Activated CD4-positive, alpha-beta T cell treated with anti-CD3 and anti-CD28 coated beads, Interleukin-2, Interleukin-6, amounts not matched to agents 100 ng/mL and 50 ng/mL, durations not matched to agents 16 hours and 8 hours (primary cell): Measurements from ENCODE around the gene PHF13.
"Not testable (repeated sequence)": the region's sequence is repeated elsewhere in the genome, so short reads cannot be mapped to it uniquely, and the experiment has no call there.

Experiments
- DNase-seq: peaks from one replicate; pipeline ENCODE4 v3.0.0-alpha.2; 2020

Gene PHF13

DNA sequence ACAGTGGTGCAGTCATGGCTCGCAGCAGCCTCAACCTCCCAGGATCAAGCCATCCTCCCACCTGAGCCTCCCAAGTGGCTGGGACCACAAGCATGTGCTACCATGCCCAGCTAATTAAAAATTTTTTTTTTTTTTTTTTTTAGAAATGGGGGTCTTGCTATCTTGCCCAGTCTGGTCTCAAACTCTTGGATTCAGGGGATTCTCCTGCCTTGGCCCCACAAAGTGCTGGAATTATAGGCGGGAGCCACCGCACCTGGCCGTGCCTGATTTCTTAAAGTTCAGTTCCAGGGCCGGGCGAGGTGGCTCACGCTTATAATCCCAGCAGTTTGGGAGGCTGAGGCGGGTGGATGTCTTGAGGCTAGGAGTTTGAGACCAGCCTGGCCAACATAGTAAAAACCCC is 17.5 kb downstream of the PHF13 start:
- DNase-seq, result no peak

GRCh38 chr1:6632588-6633514 is 19.3 kb downstream of the PHF13 start:
- no peak for DNase-seq

GRCh38 chr1:6634371-6635052 is 21.0 kb downstream of the PHF13 start:
- peak; percentile 28 for DNase-seq

GRCh38 chr1:6635161-6635909 is 21.8 kb downstream of the PHF13 start:
- DNase-seq, result no peak

DNA sequence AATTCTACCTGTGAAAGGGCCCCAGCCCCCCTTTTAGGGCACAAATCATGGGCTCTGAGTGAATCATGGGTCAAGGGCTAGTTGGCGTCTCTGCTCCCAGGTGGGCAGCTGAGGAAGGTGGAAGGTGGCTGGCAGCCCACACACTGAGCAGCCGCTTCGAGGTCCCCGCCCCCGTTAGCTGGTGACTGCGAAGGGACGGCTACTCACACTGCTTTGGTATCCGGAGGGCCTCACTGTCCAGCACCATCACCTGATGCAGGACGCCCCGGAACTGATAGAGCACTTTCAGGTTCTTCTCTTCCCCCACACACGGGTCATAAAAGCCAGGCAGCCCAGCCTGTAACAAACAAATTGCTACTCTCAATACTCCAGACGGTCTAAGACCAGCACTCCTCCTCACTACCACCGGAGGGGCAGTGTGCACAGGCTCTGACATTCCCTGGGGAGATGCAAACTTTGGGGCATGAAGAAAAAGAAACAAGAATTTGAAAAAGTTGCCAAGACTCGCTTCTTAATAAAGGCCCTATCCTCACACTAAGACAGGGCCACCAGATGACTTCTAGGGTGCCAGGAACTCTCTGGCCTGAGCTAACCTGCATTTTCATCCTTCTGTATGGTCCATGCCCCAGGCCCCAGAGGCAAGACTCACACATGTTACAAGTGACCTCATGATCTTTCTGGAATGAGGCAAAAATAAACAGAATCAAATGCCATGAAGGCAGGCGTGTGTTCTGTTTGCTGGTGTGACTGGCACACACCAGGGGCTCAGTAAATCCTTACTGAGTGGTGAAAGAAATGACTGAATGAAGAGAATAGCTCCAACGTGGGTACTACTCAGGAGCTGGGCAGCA is 22.6 kb downstream of the PHF13 start:
- DNase-seq, result no peak

DNA sequence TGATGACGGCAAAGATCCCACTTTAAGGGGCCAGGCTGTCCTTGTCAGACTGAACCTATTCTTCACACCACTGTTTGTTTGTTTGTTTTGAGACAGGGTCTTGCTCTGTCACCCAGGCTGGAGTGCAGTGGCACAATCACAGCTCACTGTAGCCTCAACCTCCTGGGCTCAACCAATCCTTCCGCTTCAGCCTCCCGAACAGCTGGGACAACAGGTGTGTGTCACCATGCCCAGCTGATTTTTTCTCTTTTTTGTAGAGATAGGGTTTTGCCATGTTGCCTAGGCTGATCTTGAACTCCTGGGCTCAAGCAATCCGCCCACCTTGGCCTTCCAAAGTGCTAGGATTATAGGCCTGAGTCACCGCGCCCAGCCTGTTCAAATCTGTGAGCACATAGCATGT is 23.2 kb downstream of the PHF13 start:
- DNase-seq, result not testable (repeated sequence)

DNA sequence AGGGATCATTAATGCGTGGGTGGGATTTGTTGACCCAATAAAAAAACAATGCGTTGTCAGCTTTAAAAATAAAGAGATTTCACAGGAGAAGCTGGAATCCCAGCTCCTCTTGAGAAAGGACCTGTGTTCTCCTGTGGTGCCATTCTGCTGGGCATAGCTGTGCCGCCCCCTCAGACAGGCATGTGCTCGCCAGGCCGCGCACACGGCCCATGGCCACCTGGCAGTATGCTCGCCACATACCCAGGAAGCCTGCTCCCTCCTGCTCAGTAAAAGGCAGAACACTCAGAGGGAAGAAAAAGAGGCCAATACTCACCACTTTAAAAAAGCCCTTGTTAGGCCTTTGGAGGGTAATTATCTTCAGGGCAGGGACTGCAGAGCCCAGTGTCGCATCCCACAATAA is 24.2 kb downstream of the PHF13 start:
- DNase-seq, result no peak

- DNase-seq, result no peak
Observed at GRCh38 chr1:6638226-6638625, 24.7 kb downstream of the PHF13 start.

DNA sequence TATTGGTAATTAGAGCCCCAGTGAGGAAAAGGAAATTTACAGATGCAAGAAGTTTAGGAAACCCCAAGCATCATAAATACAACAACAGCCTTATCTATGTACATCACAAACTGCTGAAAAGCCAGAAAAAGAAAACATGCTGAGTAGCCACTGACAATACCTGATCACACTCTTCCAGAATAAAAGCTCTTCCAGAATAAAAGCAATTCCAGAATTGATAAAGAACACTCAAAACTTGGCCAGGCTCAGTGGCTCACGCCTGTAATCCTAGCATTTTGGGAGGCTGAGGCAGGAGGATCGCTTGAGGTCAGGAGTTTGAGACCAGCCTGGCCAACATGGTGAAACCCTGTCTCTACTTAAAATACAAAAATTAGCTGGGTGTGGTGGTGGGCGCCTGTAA is 27.3 kb downstream of the PHF13 start:
- DNase-seq, result not testable (repeated sequence)

GRCh38 chr1:6645018-6645417 is 31.5 kb downstream of the PHF13 start:
- no peak for DNase-seq

DNA sequence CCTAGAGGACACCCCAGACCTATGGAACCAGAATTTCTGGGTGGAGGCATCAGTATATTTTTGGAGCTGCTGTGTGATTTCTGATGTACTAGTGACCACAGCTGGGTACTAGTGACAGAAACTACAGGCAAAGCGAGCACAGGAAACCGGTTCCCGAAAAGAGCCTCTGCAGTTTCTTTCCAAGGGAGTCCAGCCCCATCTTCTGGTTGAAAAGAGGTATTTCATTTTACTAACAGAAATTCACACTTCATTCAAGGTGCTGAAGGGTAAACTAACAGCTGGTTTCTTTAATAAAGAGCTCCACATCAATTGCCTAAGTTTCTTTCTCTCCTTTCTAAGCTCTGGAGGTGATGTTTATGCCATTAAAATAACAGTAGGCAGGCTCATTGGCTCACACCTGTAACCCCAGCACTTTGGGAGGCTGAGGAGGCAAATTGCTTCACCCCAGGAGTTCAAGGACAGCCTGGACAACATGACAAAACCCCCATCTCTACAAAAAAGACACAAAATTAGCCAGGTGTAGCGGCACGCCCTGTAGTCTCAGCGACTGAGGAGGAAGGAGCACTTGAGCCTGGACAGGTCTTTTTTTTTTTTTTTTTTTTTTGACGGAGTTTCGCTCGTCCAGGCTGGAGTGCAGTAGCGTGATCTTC is 33.1 kb downstream of the PHF13 start:
- DNase-seq, result peak; percentile 50

GRCh38 chr1:6648556-6648955 is 35.0 kb downstream of the PHF13 start:
- no peak for DNase-seq

DNA sequence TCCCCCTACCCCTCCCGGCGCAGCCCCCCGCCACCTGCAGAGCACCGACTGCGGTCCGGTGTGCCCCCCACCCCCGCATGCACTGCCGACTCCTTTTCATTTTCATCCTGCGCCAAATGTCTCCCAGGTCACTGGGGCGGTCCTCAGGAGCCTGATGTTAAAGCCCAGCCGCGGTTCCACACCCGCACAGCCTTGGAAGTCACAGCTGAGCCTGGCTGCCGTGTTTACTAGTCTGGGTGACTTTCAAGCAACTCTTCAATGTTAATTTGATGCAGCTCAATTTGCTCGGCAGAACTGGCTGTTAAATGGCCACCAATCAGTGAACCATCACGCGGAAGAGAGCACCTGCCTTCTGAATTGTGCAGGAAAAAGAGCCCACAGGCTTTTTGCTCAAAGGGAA is 38.4 kb downstream of the PHF13 start:
- no peak for DNase-seq

- no peak for DNase-seq
Observed at GRCh38 chr1:6652986-6653385, 39.5 kb downstream of the PHF13 start.

DNA sequence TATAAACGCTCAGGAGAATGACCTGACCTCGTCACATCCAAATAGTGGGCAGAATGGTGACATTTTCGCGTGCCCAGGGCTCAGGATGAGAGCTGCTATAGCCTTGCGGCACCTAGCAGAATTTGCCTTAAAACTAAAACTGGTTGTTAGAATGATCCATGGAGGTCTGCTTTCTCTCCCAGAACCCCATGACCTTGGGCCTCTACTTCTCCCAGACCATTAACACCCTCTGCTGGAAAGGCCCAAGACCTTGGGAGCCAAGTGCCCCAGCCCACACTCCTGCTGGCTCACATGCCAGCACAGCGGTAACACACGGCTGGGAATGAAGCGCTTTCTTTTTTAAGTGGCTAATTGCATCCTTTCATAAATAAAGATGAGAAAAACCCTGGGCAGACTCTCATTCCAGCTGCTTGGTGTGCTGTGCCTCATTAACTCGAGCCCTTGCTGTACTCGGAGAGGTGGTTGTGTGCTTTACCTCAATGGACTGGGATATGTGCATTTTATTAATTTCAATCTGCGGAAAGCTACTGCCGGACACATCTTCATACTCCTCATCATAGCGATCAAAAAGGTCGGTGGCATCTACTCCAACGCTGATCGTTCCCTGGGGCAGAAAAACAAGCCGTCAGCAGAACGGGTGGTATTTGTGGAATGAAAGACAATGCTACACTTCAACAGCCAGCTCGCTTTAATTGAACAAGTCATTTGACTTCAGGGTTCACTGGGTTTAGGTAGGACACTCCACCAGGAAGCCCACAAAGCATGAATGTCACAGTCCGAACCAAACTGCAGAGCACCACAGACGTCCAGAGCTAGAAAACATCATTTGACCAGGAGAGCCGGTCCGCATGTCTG is 40.1 kb downstream of the PHF13 start:
- no peak for DNase-seq

- no peak for DNase-seq
Observed at GRCh38 chr1:6657138-6657537, 43.6 kb downstream of the PHF13 start.

DNA sequence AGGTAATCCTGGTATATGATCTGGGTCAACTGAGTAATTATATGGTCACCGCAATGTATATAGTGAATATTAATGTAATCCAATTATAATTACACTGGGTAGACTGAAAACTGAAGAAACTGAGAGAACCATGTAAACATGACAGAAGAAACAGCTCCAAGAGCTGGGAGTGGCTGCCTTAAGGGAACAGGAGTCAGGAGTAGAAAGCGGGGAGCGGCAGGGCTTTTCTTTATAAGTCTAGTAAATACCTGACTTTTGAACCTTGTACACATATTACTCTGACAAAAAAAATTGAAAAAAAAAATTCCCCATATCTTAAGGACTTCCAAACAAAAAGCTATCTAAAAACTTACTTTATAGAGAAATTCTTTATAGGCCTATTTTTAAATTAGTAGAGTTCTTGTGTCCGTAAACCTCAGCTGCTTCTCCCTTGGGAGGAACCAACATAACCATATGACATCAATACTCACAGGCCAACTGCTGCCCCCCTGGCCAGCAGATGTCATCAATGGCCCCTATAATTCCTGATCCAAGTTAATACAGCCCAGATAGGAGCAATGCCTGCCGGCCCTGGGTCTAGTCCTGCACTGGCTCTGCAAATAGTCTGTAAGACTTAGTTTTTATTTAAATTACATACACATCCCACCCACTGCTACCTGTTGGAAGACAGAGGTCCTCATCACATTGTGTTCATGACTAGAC is 45.0 kb downstream of the PHF13 start:
- DNase-seq, result no peak

- DNase-seq, result no peak
Observed at GRCh38 chr1:6660415-6661049, 47.0 kb downstream of the PHF13 start.

DNA sequence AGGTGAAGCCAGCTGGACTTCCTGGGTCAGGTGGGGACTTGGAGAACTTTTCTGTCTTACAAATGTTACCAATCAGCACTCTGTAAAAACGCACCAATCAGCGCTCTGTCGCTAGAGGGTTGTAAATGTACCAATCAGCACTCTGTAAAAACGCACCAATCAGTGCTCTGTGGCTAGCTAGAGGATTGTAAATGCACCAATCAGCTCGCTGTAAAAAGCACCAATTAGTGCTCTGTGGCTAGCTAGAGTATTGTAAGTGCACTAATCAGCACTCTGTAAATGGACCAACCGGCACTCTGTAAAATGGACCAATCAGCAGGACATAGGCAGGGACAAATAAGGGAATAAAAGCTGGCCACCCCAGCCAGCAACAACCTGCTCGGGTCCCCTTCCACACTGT is 48.9 kb downstream of the PHF13 start:
- not testable (repeated sequence) for DNase-seq

GRCh38 chr1:6666696-6667095 is 53.2 kb downstream of the PHF13 start:
- DNase-seq, result no peak
